Measurements from ENCODE around the gene SYTL3.
"Not testable (repeated sequence)": the region's sequence is repeated elsewhere in the genome, so short reads cannot be mapped to it uniquely, and the experiment has no call there.

Gene SYTL3

DNA sequence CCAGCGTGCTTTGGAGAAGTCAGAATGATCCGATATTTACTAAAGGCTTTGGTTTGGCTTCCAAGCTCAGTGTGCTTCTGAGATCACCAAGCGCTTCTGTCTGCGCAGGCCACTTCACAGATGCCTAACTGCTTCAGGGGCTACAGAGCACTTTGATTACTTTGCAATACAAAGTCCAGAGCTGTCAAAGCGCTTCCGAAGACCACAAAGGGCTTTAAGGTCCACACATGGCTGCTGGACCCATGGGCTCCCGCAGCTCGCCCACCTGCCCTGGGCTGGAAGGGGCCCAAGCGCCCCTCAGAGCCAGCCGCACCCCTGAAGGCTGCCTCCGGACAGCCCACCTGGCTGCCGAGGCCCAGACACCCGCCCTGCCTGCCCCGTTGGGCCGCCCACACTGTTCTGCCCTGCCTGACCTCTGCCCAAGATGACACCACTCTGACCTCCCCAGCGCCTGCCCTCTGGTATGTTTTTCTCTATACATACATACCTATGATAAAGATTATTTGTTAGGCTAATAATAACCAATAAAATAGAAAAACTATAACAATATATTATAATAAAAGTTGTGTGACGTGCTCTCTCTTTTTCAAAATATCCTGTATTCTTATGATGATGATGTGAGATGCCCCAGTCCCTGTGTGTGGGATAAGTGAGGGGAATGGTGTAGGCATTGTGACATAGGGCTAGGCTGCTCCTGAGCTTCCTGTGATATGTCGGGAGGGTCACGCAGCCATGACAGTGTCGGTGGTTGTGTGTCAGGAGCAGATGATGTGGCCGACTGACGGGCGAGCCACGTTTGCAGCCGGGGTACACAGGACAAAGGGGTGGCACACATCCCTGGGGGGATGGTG, 27.9 kb upstream of the SYTL3 start:
- no peak for DNase-seq

- no peak for DNase-seq
These were observed 27.2 kb upstream of the SYTL3 start for GRCh38 chr6:158622545-158623190.

DNA sequence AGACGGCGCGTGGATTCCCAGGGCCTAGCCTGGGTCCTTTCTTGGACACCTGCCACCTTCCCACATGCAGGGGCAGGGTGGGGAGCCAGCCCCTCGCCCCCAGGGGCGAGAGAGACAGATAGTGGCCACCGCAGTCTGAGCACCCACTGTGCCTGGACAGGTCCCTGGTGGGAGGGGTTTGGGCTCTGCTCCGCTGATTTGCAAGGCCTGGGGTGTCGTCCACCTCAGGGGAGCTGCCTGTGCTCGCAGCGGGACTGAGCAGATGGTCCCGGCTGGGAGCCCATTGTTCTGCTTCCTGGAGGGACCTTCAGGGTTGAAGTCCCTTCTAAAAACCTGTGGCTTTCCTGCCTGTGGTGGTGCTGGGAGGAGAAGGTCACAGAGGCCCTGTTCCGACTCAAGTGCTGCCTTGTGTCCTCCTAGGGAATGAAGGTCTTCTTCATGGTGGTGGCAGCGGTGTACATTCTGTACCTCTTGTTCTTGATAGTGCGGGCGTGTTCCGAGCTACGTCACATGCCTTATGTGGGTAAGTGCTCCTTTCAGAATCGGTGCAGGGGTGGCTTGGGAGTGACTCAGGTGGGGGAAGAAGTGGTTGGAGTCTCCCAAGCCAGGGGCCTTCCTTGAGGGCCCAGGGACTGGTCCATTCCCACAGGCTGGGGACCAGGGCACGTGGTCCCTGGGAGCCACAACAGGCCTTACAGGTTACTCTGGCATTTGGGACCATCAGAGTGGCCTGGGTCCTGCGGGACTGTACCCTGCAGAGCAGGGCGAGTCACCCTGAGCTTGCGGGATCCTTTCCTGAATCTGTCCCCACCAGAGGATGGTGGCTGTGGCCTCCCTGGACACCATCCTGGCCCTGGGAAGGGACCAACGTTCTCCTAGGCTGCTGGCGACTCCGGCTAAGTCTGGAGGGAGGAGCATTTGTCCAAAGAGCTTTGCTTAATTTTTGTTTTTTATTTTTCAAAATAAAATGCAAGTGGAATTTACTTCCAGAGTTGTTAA, 24.9 kb upstream of the SYTL3 start:
- DNase-seq = no peak

GRCh38 chr6:158625881-158626305, 24.0 kb upstream of the SYTL3 start:
- DNase-seq = no peak

GRCh38 chr6:158626360-158627167, 23.3 kb upstream of the SYTL3 start:
- no peak for DNase-seq

- no peak for DNase-seq
These were observed 22.5 kb upstream of the SYTL3 start for GRCh38 chr6:158627168-158627939.

GRCh38 chr6:158627940-158628211, 22.0 kb upstream of the SYTL3 start:
- no peak for DNase-seq

DNA sequence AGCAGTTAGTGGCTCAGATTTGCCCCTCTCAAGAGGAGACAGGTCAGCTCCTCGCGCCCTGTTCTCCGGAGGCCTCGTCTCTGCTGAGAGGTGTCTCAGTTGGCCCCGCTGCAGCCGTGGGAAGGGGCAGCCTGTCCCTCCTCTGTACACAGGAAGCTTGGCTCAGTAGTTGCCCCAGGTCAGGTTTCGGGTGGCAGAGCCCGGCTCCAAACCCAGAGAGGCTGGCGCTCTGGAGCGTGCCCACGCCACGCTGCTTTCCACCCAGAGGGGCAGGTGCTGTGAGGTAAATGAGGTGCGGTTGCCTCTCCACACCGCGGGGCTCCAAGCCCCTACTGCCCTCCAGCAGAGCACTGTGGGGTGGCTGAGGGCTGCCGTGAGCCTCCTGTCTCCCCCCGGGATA, 21.3 kb upstream of the SYTL3 start:
- no peak for DNase-seq

DNA sequence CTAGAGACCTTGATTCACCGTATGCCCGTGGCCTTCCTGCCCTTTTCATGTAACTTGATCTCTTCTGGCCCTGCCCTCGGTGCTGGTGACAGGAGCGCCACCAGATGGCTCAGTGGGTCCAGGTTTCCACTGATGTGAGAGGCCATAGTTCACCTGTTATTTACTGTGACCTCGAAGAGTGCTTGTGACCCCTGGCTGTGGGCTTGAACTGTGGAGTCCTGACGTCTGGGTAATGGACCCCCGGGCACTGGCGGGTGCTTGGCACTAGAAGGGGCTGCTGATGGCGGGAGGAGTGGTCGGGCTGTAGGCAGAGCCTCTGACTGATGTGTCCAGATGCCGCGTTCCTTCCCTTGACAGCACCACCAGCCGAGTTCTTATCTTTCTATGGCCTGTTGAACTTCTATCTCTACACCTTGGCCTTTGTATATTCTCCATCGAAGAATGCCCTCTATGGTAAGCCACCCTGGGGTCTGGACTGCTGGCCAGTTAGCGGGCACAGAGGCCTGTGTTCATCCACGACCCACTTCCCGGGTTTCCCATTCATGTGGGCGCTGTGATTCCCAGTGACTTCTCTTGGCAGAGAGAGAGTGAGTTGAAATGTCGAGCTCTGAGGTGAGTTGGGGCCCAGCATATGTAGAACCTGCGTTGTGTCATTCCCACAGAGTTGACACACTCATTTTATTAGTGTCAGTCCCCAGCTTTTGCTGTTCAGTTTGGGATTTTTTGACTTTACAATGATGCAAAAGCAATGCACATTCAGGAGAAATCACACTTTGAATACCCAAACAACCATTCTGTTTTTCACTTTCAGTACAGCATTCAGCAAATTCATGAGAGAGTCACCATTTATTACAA, 20.3 kb upstream of the SYTL3 start:
- DNase-seq = no peak

DNA sequence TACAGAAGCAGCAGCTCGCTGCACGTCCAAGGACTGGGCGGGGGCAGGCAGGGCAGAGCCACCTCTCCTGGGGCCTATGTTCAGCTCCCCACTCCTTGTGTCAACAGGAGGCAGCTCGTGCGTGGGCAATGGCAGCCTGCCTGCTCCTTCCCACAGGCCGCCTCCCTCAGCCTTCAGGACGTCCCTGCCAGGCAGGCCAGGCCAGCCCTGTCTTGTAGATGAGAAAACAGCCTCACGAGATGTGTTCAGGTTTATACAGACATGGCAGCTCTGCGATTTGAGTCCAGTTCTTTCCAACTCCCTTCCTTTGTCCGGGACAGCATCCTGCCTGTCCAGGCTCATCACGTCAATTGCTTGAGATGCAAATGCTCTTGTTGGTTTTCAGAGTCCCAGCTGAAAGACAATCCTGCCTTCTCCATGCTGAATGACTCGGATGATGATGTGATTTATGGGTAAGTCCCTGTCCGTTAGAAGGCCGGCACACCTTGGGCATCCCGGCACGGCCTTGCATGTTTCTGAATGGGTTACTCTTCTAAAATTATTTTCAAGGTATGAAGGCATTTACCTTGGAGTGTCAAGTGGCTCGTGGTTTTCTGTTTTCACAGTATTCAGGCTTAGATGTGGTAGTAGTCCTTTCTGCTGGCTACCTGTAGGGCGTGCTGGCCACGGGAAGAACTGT, 18.8 kb upstream of the SYTL3 start:
- no peak for DNase-seq

GRCh38 chr6:158631678-158632537, 17.9 kb upstream of the SYTL3 start:
- no peak for DNase-seq

GRCh38 chr6:158632538-158633119, 17.2 kb upstream of the SYTL3 start:
- not testable (repeated sequence) for DNase-seq

DNA sequence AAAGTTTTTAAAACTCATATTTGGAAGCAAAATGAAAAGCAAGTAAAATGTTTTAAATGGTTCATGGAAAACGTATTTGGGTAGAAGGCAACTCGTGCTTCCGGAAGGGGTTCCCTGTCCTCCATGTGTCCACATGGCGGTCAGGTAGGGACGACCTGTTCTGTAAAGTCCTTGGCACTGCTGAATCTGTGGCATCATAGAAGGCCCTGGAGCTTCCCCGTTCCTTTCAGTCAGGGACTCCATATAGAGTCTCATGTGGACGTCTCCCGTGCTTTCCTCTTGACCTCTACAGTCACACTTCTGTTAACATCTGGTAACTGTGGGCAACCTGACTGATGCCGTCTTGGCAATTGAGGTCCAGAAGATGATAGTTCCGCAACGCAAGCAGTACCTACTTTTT, 16.7 kb upstream of the SYTL3 start:
- no peak for DNase-seq

DNA sequence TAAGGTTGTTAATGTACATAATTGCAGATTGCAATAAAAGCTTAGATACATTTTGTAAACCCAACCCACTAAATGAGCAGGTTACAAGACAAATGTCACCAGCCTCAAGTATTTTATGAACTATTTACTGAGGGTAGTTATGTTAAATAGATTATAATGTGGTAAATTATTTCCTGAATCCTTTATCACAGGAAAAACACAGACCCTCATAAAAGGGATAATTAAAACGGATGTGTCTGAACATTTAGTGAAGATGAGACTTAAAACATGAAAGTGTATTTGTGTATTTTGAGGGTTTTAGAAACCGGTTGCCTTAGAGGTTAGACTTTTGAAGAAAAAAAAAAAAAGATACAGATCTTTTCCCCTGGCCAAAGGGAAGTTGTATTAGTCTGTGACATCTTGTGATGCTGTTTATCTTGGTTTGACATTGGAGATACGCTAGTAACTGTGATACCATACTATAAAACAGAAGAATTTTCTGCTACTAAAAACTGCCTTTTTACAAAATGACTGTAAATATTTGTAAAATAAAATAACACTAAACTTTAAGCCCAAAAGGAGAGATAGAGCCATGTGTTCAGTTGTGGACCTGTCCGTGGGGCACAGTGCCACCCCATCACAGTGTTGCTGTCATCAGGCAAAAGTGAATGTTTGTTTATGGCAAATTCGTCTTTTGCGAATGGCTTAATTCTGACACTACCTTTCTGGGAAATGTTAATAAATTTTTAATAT, 15.0 kb upstream of the SYTL3 start:
- DNase-seq = no peak

GRCh38 chr6:158635427-158636073, 14.3 kb upstream of the SYTL3 start:
- DNase-seq = no peak

GRCh38 chr6:158636778-158637177, 13.1 kb upstream of the SYTL3 start:
- no peak for DNase-seq

GRCh38 chr6:158638324-158638854, 11.5 kb upstream of the SYTL3 start:
- DNase-seq = no peak

Measured in right kidney (tissue), 1 donor.